HG02571 (cell line): ENCODE measurements around the gene GOLGB1.

ENCODE experiments used
- ATAC-seq: cut with Tn5 transposase; IDR thresholded peaks from one replicate; pipeline ENCODE4 v1.9.1; 2021; ENCODE audit warnings: mild to moderate bottlenecking, moderate library complexity; ENCODE audit not compliant: unreplicated experiment

Gene GOLGB1

GRCh38 chr3:121641127-121641526 is 108.4 kb downstream of the GOLGB1 start:
- no peak for ATAC-seq

GRCh38 chr3:121637922-121638321 is 111.6 kb downstream of the GOLGB1 start:
- ATAC-seq = no peak

GRCh38 chr3:121630355-121630754 is 119.2 kb downstream of the GOLGB1 start:
- ATAC-seq = no peak

GRCh38 chr3:121629601-121630000 is 119.9 kb downstream of the GOLGB1 start:
- no peak for ATAC-seq

- no peak for ATAC-seq
Observed at GRCh38 chr3:121627622-121628021, 121.9 kb downstream of the GOLGB1 start.

GRCh38 chr3:121627211-121627610 is 122.3 kb downstream of the GOLGB1 start:
- ATAC-seq = no peak

- no peak for ATAC-seq
Observed at GRCh38 chr3:121626495-121626894, 123.0 kb downstream of the GOLGB1 start.

GRCh38 chr3:121624147-121624899 is 125.2 kb downstream of the GOLGB1 start:
- ATAC-seq = no peak

GRCh38 chr3:121621491-121621890 is 128.1 kb downstream of the GOLGB1 start:
- ATAC-seq = no peak

GRCh38 chr3:121619691-121620090 is 129.8 kb downstream of the GOLGB1 start:
- no peak for ATAC-seq
